Neural progenitor cell (in vitro differentiated cells): ENCODE results near the gene HCRTR1.

ENCODE experiments used
- EZH2 ChIP-seq: fragments of 200-600 bp; sonication (generic); IDR thresholded peaks from 2 replicates; pipeline ENCODE4 v1.6.1; 2017; ENCODE audit warnings: antibody characterized with exemption, mild to moderate bottlenecking, moderate library complexity
- EZH2phosphoT487 ChIP-seq: fragments of 200-600 bp; sonication (generic); IDR thresholded peaks from 2 replicates; pipeline ENCODE4 v1.6.1; 2017; ENCODE audit warnings: antibody characterized with exemption

GRCh38 chr1:31647106-31647505, 29.6 kb downstream of the HCRTR1 start:
- TF ChIP-seq EZH2phosphoT487 (no peak), EZH2 (no peak)
